GM18507 (cell line): ENCODE measurements around the gene SOWAHD.
"Not testable (repeated sequence)": the region's sequence is repeated elsewhere in the genome, so short reads cannot be mapped to it uniquely, and the experiment has no call there.

Experiments
- DNase-seq: peaks from one replicate; pipeline ENCODE4 v3.0.0; 2011; ENCODE audit warnings: low read depth; ENCODE audit not compliant: insufficient read length; ENCODE audit errors: extremely low spot score
- FAIRE-seq: peaks from 2 replicates; lab custom pipeline; 2011; peaks lifted over from hg19 to GRCh38; lab: Jason Lieb, UNC

Gene SOWAHD

GRCh38 chrX:119757979-119758730 lies at the start of gene SOWAHD:
Gene SOWAHD, plus strand, starts transcription at chrX:119758588. Its CDS starts 80 bp downstream, at chrX:119758668.
- DNase-seq: no peak
- peak; percentile 86 for FAIRE-seq

GRCh38 chrX:119708936-119709335 lies 49.5 kb upstream of the SOWAHD start:
- FAIRE-seq (no peak), DNase-seq (no peak)

- DNase-seq: no peak
- FAIRE-seq: no peak
Observed at GRCh38 chrX:119709630-119710029, 48.8 kb upstream of the SOWAHD start.

- FAIRE-seq (no peak), DNase-seq (no peak)
Observed at GRCh38 chrX:119721487-119721886, 36.9 kb upstream of the SOWAHD start.

- no peak for FAIRE-seq
- DNase-seq: no peak
Observed at GRCh38 chrX:119721926-119722325, 36.5 kb upstream of the SOWAHD start.

GRCh38 chrX:119726900-119727555 lies 31.4 kb upstream of the SOWAHD start:
- peak; percentile 5 for FAIRE-seq
- no peak for DNase-seq

GRCh38 chrX:119728487-119728886 lies 29.9 kb upstream of the SOWAHD start:
- DNase-seq (no peak), FAIRE-seq (no peak)

- DNase-seq (peak; percentile 8), FAIRE-seq (peak; percentile 81)
Observed at GRCh38 chrX:119729408-119730201, 28.8 kb upstream of the SOWAHD start.

- DNase-seq (no peak), FAIRE-seq (no peak)
Observed at GRCh38 chrX:119734897-119735339, 23.5 kb upstream of the SOWAHD start.

GRCh38 chrX:119735467-119735866 lies 22.9 kb upstream of the SOWAHD start:
- no peak for FAIRE-seq
- DNase-seq: no peak

- no peak for FAIRE-seq
- no peak for DNase-seq
Observed at GRCh38 chrX:119736206-119736764, 22.1 kb upstream of the SOWAHD start.

- FAIRE-seq: no peak
- no peak for DNase-seq
Observed at GRCh38 chrX:119738742-119739141, 19.6 kb upstream of the SOWAHD start.

- no peak for DNase-seq
- no peak for FAIRE-seq
Observed at GRCh38 chrX:119745283-119745848, 13.0 kb upstream of the SOWAHD start.

- DNase-seq, FAIRE-seq: not testable (repeated sequence)
Observed at GRCh38 chrX:119750131-119750530, 8.3 kb upstream of the SOWAHD start.

- not testable (repeated sequence) for FAIRE-seq, DNase-seq
Observed at GRCh38 chrX:119750751-119751150, 7.6 kb upstream of the SOWAHD start.

- DNase-seq (no peak), FAIRE-seq (peak; percentile 63)
Observed at GRCh38 chrX:119753001-119753400, 5.4 kb upstream of the SOWAHD start.

GRCh38 chrX:119753639-119754257 lies 4.6 kb upstream of the SOWAHD start:
- FAIRE-seq: peak; percentile 91
- no peak for DNase-seq

GRCh38 chrX:119755981-119756533 lies 2.3 kb upstream of the SOWAHD start:
- DNase-seq (no peak), FAIRE-seq (peak; percentile 98)
